Neural progenitor cell (in vitro differentiated cells): Measurements from ENCODE around the gene CARMIL1.

Experiments
- EZH2 ChIP-seq: fragments of 200-600 bp; sonication (generic); IDR thresholded peaks from 2 replicates; pipeline ENCODE4 v1.6.1; 2017; ENCODE audit warnings: antibody characterized with exemption, mild to moderate bottlenecking, moderate library complexity
- EZH2phosphoT487 ChIP-seq: fragments of 200-600 bp; sonication (generic); IDR thresholded peaks from 2 replicates; pipeline ENCODE4 v1.6.1; 2017; ENCODE audit warnings: antibody characterized with exemption
- TF ChIP-seq, protein P1 (sequence below): fragments of 200-600 bp; sonication (generic); IDR thresholded peaks from 2 replicates; pipeline ENCODE4 v1.5.1; 2017; ENCODE audit warnings: antibody characterized with exemption, mild to moderate bottlenecking

DNA sequence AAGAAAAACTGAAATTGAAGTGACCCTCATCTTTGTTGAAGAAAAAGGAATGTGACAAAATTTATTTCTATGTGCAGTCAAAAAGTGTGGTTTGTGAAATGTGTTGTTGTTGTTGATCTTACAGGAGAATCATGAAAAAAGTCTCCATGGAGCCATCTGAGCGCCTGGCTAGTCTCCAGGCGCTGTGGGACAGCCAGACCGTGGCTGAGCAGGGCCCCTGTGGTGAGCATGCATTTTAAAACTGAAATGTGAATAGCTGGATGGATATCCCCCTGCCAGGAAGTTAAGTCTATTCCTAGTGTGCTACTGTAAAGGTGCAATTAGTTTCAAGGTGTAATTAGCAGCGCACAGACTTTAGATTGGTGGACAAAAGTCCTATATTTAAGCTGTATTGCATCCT is 170.6 kb downstream of the CARMIL1 start:
- TF ChIP-seq, protein P1, sequence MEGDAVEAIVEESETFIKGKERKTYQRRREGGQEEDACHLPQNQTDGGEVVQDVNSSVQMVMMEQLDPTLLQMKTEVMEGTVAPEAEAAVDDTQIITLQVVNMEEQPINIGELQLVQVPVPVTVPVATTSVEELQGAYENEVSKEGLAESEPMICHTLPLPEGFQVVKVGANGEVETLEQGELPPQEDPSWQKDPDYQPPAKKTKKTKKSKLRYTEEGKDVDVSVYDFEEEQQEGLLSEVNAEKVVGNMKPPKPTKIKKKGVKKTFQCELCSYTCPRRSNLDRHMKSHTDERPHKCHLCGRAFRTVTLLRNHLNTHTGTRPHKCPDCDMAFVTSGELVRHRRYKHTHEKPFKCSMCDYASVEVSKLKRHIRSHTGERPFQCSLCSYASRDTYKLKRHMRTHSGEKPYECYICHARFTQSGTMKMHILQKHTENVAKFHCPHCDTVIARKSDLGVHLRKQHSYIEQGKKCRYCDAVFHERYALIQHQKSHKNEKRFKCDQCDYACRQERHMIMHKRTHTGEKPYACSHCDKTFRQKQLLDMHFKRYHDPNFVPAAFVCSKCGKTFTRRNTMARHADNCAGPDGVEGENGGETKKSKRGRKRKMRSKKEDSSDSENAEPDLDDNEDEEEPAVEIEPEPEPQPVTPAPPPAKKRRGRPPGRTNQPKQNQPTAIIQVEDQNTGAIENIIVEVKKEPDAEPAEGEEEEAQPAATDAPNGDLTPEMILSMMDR, result no peak
- TF ChIP-seq EZH2 (no peak), EZH2phosphoT487 (no peak)
